Epithelial cell of esophagus (primary cell): ENCODE results near the gene RNF115.
"Not testable (repeated sequence)": the region's sequence is repeated elsewhere in the genome, so short reads cannot be mapped to it uniquely, and the experiment has no call there.

Source experiments
- DNase-seq: peaks from one replicate; pipeline ENCODE4 v3.0.0; 2010; ENCODE audit warnings: low read depth
- H3K4me3 ChIP-seq: 2 replicates; pipeline ENCODE4 v1.5.1; 2011; ENCODE audit warnings: mild to moderate bottlenecking, low read length, control low read depth
- TF ChIP-seq, protein P1 (sequence below): IDR thresholded peaks from 2 replicates; pipeline ENCODE4 v1.5.1; 2011; ENCODE audit warnings: low read depth, mild to moderate bottlenecking, low read length, control low read depth, inconsistent platforms; ENCODE audit not compliant: insufficient read depth; ENCODE audit errors: missing control alignments

The RNF115 gene

DNA sequence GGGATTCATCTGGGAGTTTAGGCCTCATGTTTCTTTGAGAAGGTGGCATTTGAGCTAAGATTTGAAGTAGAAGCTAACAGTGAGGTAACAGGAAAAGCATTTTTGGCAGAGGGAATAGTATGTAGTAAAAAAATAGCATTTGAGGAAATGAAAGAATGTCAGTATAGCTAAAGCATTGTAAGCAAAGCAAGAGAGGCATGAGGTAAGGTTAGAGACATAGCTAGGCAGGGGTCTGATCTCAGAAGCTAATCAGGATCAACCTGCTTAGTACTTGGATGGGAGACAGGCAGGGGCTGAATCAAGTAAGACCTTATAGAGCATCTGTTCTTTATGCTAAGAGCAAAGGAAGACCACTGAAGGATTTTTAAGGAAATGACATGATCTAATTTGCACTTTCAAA, 4.1 kb upstream of the RNF115 start:
- H3K4me3 ChIP-seq: no peak overlapping the region
- no peak for DNase-seq
- TF ChIP-seq, protein P1, sequence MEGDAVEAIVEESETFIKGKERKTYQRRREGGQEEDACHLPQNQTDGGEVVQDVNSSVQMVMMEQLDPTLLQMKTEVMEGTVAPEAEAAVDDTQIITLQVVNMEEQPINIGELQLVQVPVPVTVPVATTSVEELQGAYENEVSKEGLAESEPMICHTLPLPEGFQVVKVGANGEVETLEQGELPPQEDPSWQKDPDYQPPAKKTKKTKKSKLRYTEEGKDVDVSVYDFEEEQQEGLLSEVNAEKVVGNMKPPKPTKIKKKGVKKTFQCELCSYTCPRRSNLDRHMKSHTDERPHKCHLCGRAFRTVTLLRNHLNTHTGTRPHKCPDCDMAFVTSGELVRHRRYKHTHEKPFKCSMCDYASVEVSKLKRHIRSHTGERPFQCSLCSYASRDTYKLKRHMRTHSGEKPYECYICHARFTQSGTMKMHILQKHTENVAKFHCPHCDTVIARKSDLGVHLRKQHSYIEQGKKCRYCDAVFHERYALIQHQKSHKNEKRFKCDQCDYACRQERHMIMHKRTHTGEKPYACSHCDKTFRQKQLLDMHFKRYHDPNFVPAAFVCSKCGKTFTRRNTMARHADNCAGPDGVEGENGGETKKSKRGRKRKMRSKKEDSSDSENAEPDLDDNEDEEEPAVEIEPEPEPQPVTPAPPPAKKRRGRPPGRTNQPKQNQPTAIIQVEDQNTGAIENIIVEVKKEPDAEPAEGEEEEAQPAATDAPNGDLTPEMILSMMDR: no peak

DNA sequence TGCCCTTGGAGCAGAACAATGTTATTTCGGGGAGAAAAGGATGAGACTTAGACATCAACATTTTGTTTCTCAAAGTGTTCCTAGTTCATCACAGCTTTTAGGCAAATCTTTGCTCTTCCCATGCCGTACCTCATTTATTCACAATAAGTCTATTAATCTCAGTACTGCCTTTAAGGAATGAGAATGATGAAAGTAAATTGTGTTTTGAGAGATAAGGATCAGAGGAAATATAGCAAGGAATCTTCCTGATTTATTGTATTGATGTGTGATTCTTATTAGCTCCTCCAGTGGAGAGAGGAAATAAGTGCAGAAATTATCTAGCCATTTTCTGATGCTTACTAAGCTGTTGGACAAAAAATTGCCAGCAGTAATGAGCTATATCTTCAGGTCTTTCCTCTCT, 2.1 kb upstream of the RNF115 start:
- no peak overlapping the region for H3K4me3 ChIP-seq
- TF ChIP-seq, protein P1: no peak

DNA sequence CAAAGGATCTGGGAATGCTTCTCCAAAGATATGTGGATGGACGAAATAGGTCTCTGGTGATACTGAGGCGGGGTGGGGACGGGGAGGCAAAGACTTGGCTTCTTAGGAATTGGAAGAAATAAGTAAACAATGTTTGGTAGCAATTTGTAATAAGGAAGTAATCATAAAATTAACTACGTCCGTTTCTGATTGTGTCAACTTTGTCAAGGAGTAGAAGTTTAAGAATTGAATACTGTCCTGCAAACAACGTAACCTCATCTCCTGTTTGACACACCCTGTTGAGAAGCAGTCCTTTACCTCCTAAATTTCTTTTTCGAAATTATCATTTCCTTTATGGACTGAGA, 576 bp upstream of the RNF115 start:
- H3K4me3 ChIP-seq: peak overlapping the region; percentile 88
- TF ChIP-seq, protein P1: no peak
- no peak for DNase-seq

More for the DNA sequence above, 2.1 kb upstream of the RNF115 start:
- DNase-seq: no peak

DNA sequence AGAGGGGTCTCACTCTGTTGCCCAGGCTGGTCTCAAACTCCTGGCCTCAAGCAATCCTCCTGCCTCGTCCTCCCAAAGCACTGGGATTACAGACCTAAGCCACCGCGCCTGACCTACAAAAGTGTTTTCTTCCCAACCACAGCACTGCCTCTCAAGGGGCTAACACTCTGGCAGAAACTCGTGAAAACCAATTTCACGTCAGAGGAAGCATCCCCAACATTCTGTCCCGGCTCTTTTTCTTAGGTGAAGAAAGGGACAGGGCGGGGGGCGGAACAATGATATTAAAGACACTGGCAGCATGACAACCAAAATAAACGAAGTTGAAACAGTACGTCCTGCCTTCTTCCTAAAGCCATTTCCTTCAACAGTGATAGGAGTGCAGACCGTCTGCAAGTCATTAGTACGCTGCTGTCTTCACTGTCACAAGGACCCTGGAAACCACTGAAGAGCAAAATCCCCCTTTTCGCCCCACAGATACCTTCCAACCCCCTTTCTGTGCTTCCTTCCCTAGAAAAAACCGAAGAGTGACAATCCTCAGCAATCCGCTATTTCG, 1.0 kb downstream of the RNF115 start:
- DNase-seq, H3K4me3 ChIP-seq: not testable (repeated sequence)

DNA sequence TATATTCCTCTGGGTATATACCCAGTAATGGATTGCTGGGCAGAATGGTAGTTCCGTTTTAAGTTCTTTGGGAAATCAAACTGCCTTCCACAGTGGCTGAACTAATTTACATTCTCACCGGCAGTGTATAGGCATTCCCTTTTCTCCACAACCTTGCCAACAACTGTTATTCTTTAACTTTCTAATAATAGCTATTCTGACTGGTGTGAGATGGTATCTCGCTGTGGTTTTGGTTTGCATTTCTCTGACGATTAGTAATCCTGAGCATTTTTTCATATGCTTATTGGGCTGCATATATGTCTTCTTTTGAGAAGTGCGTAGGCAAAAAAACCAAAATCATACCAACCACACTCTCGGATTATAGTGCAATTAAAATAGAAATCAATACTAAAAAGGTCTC, 5.8 kb downstream of the RNF115 start:
- peak; percentile 23 for DNase-seq
- H3K4me3 ChIP-seq: not testable (repeated sequence)

DNA sequence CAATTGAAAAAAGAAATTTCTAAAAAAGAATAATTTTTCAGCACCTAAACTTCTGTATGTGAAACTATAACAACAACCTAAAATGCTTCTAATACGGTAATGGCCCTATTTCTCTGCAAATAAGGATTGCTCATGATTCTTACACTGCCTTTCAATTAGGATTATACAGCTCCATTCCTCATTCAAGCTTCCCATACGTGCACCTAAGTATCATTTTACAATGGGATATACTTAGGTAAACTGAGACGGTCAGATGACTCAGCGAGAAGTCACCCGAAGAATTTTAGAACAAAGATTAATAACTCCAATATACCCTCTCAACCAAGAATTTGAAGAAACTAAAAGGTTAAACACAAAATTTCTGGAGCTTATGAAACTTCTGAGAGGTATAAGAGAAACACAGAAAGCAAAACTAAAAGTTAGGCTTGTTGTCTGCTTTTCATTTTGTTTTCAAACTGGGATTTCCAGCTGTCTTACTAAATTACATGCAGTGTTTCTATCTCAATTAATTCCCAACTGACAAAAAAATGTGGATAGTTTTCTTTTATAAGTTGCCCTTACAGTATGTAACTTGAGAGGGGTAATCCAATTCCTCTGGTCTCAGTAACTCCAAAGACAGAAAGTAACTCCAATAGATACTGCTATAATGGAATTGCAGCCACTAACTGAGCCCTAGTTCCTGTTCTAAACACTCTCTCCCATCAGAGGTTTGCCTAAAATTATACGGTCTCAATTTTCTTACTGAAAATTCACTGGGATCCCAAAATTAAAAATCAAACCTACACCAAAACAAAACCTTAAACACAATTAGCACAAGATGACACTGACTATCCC, 10.7 kb downstream of the RNF115 start:
- H3K4me3 ChIP-seq, DNase-seq: not testable (repeated sequence)

DNA sequence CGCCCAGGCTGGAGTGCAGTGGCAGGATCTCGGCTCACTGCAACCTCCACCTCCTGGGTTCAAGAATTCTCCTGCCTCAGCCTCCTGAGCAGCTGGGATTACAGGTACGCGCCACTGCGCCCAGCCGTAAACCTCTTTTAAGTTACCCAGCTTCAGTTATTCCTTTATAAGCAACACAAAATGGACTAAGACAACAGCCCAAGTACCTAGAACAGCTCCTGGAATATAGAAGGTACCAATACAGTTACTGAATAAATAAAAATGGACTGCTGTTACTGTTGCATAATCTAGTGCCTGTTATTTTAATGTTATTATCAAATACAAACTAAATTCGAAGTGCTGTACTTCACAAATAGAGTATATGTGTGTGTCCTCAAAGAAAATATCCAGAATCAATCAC, 17.1 kb downstream of the RNF115 start:
- TF ChIP-seq, protein P1: no peak

DNA sequence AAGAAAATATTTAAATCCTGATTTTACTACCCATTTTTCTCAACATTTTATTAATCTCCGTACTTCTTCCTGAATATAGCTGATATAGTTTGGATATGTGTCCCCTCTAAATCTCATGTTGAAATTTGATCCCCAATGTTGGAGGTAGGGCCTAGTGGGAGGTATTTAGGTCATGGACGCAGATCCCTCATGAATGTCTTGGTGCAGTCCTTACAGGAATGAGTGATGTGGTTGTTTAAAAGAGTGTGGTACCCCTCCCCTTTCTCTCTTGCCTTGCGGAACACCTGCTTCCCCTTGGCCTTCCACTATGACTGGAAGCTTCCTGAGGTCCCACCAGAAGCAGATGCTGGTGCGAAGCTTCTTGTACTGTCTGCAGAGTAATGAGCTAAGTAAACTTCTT, 17.5 kb downstream of the RNF115 start:
- TF ChIP-seq, protein P1: no peak
- DNase-seq: no peak
- H3K4me3 ChIP-seq: no peak overlapping the region

More for the DNA sequence above, 17.1 kb downstream of the RNF115 start:
- no peak for DNase-seq
- H3K4me3 ChIP-seq: no peak overlapping the region
